ENCODE results near the gene OTUB1.

Gene OTUB1

DNA sequence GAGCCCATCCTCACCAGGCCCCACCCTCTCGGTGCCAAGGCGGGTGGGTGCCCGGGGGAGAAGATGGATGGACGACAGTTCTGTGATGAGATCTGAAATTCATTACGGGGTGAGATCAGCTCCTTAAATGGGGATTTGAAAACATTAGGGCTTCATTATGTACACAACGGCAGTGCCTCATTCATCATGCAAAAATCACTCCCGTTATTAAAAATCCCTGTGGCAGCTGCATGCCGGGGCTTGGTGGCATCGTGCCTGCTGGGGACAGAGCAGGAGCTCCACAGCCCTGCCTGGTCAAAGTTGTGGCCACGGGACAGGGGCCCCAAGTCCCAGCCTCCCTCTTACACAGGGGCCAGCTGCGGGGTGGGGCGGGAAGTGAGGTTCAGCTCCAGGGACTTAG, 20.2 kb downstream of the OTUB1 start:
- DNase-seq (ENCODE audit: low read depth in 2 of 2): no peak

DNA sequence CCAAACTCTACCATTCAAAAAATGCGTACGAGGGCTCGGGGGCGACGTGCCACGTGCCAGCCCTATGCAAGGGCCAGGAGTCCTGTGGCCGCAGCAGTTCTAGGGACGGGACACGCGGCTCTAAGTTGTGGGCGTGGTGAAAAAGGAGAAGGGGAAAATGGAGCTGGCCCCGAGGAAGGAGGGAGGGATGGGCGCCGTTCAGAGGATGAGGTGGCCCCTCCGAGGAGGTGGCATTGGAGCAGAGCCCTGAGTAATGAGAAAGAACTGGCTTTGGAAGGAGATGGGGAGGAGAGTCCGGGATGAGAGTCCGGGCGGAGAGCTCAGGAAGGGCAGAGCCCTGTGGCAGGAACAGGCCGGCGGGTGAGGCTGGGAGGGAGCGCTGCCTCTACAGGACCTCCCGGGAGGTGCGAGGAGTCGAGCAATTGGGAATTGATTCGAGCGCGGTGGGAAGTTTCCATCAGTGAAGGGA, 21.0 kb downstream of the OTUB1 start:
- DNase-seq (ENCODE audit: low read depth in 2 of 2): no peak

DNA sequence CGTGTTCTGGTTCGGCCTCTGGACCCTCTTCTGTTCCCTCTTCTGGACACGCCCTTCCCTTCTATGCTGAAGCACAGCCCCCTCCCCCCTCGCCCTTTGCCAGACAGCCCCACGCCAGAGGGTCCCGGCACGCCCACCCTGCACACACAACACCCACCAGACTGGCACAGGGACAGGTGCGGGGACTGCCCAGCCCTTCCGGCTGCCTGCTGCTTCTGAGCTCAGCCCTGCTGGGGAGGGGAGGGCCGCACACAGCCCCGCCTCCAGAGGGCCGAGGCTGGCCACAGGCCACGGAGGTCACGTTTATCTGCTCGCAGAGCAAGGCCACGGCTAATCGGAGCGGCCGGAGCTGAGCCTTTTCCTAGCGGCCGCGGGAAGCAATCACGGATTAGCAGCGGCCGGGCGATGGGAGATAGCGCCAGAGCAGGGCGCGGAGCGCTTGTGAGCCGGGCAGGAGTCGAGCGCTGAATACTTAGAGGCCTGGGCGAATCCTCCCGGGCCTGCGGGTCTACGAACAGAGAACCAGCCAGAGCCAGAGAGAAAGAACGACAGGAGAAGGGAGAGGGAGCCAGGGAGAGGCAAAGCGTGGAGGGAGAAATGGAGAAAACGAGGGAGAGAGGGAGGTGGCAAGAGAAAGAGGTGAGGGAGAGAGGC, 21.5 kb downstream of the OTUB1 start:
- DNase-seq (ENCODE audit: low read depth in 2 of 2): no peak

DNA sequence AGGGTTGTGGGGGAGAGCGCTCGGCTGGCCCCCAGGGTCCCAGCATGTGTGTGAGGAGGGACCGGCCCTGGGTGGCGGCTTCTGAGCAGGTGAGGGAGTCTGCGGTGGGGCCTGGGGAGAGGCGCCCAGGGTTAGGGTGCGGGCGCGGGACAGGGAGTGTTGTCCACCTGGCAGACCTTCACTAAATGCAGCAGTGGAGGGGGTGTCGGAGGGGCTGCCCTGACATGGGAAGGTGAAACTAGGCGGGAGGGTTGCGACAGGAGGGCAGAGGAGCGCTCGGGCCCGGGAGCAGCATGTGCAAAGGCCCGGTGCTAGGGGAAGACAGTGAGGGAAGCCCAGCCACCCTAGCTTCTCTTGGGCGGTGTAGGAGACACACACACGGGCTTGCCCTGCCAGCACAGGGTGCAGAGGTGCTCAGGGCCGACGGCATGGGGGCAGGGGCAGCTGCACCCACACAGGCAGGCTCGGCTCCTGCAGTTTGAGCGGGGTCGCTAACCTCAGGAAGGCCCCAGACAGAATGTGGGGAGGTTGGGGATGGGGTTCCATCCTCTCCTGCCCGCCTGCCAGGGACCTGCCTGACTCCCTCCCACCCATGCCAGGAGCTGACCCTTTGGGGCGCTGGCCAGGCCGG, 22.2 kb downstream of the OTUB1 start:
- no peak for DNase-seq (ENCODE audit: low read depth in 2 of 2)

DNA sequence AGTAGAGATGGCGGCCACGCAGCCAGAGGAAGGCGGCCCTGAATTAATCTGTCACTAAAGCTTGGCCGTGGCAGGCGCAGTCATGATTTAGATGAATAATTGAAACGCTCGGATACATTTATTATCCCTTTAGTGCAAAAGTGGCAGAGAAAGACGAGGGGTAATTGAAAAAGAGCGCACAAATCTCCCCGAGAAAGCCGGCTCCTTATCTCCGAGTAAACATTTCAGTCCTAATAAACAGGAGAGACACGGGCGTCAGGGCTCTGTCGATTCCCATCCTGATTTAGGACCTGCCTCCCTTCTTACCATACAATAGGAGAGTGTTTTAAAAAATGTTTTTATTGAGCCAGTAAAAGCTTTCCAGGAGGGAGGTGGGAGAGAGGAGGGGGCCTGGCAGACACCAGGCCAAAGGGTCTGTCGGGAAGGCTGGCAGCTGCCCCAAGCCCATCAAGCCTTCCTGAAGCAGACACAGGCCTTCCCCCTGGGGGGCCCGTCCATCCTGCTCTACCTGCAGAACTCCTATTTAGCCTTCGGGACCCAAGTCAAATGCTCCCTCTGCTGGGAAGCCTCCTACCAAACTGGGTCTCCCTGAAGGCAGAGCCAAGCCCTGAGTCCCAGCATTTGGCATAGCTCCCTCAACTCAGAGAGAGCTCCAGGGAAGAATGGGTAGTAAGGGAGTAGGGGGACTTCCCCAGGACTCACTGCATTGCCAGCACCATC, 22.8 kb downstream of the OTUB1 start:
- no peak for DNase-seq (ENCODE audit: low read depth in 2 of 2)

DNA sequence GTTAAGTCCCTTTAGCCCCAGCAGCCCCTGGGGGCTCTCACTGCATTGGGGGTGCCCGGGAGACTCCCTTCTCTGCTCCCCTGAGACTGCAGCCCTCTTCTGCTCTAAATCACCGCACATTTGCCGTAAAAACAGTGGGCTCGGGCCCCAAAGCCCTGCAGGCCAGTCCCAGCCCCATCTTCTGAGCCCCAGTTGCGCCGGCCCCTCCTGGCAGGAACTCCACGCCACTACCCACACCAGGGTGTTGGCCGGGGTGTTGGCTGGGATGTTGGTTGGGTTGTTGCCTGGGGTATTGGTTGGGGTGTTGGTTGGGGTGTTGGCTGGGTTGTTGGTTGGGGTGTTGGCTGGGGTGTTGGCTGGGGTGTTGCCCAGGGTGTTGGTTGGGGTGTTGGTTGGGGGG, 23.5 kb downstream of the OTUB1 start:
- DNase-seq (ENCODE audit: low read depth in 2 of 2): no peak

DNA sequence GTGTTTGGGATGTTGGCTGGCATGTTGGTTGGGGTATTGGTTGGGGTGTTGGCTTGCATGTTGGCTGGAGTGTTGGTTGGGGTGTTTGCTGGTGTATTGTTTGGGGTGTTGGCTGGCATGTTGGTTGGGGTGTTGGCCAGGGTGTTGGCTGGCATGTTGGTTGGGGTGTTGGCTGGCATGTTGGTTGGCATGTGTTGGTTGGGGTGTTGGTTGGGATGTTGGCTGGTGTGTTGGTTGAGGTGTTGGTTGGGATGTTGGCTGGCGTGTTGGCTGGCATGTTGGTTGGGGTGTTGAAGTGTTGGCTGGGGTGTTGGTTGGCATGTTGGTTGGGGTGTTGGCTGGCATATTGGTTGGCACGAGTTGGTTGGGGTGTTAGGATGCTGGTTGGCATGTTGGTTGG, 24.5 kb downstream of the OTUB1 start:
- DNase-seq (ENCODE audit: low read depth in 2 of 2): no peak

DNA sequence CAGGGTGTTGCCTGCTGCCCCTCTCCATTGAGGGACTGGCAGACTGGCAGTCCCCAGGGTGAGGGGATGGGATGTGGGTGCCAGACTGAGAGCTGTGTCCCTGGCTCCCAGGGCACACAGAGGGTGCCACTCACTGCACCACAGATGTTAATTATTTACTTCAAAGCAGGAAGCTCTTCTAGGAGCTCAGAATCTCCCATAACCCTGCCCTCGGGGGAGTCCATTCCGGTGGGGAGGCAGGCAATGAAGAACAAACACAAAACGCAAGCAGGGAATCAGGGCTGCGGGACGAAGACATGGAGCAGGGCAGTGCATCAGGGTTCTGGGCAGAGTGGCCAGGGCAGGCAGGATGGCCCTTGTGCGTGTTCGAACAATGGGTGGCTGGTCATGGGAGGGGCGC, 25.1 kb downstream of the OTUB1 start:
- no peak for DNase-seq (ENCODE audit: low read depth in 2 of 2)

DNA sequence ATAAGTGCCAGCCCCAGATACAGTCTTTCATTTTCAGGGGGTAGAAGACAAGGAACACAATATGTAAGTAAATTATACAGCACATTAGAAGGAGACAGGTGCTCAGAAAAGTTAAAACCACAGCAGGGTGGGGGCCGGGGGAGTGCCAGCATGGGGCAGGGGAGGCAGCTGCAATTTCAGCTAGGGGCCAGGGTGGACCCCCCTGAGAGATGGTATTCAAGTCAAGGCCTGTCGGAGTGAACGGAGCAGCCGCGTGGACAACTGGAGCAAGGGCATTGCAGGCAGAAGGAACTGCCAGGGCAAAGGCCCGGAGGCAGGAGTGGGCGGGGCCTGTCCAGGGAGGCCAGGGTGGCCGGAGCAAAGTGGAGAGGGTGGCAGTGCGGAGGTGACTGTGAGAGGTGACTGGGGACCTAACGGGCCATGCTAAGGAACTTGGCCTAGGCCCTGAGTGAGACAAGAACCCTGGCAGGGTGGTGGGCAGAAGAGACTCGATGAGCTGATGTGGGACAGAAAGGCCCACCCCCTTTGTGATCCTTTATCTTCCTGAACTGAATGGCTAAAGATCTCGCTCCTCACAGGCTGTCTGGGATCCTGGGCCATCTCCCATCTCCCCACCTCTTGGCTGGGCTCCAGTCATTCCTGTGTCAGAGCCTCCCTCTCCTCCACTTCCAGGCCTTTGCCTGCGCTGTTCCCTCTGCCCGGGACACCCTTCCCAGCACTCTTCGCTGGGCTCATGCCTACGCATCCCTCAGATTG, 27.1 kb downstream of the OTUB1 start:
- DNase-seq (ENCODE audit: low read depth in 2 of 2): no peak

DNA sequence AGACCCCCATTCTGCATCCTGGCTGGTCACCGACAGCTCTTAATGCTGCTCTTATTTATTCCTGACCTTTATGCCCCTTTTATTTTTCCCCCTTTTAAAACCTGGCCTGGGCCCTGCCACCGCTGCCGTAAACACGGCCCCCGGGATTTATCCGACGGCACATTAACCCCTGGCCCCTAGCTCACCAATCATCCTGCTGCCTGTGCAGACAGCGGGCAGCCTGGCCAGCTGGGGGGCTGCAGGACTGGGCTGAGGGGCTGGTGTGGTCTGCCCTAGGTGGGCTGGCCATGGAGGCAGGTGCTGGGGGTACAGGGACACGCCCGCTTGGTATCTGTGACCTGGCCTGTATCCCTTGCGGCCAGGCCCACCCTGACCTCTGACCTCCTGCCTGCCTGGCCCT, 28.1 kb downstream of the OTUB1 start:
- no peak for DNase-seq (ENCODE audit: low read depth in 2 of 2)

DNA sequence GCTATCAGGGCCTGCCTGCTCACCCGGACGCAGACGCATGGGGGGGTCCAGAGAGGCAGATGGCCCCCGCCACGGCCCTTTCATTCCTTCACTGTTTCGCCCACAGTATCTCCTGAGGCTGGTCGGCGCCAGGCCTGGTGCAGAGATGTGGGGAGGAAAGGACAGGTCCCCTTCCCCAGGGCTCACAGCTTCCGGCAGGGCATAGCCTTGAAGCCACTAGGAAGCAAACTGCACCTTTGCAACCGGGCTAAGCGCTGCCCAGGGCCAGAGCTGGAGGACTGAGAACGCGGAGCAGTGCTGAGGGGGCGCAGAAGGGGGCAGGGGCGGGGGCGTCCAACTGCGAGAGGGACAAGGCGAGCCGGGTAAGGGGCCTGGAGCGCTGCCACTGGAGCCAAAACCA, 29.3 kb downstream of the OTUB1 start:
- DNase-seq (ENCODE audit: low read depth in 2 of 2): no peak

DNA sequence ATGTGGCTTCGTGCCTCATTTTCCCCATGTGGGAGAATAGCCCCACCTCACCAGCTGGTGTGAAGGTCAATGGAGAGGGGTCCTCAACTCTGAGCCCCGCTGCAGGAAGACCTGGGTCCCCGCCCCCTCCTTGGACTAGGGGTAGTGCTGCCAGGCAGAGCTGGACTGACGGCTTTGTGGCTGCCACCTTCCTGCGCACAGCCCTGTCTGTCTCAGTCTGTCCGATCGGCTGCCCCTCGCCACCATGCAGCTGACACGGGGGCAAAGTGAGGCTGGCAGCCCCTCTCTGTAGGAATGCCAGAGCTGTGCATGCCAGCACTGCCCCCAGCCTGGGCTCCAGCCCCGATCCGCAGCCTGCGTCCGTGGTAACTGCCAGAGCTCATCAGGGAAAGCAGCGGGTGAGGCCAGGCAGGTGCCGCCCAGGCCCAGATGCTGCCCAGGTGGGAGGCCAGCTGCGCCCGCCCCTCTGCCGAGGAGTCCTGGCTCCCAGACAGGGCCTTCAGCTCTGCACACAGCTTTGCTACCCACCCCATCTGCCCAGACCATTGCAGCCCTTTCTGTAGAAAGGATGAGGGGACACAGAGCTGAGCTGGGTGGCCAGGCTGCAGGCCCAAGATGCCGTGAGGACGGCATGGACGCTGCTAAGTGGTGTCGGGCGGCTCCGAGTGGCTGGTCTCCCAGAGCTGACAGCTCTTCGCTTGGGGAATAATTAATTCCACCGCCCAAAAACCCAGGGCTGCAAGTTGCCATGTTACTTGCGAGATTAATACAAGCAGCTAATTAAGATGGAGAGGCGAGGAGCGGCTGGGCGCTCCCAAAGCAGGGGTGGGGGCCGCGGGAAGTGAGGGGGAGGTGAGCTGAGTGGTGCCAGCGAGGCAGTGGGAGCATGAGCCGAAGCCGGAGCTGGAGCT, 30.0 kb downstream of the OTUB1 start:
- DNase-seq (ENCODE audit: low read depth in 2 of 2): no peak

DNA sequence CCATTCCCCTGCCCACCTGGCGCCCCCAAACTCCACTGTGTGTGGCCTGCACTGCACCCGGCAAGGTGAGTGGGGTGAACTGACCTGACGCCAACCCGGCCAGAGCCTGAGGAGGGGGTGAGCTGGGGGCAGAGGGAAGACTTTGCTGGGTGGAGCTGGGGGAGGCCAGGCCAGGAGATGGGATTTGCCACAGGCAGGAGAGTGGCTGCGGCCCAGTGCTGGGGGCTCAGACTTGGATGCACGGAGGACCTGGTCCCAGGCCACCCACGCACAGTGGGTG, 31.6 kb downstream of the OTUB1 start:
- no peak for DNase-seq (ENCODE audit: low read depth in 2 of 2)

DNA sequence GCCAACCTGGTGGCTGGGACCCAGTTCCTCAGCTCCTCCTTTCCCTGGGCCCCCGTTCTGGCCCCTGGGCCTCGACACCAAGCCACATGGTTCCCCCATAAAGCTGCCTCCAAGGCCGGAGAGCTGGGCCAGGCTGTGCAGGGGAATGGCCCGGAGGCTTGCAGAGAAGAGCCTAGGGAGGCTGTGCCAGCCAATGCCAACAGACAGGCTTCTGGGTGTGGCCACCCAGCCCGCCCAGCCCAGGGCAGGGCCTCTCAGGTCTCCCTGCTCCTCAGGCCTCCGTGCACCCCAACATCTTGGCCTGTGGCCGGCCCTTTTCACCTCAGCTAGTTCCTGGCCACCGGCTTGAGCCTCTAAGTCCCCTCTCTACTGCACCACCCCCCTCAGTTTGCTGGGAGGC, 32.1 kb downstream of the OTUB1 start:
- no peak for DNase-seq (ENCODE audit: low read depth in 2 of 2)

DNA sequence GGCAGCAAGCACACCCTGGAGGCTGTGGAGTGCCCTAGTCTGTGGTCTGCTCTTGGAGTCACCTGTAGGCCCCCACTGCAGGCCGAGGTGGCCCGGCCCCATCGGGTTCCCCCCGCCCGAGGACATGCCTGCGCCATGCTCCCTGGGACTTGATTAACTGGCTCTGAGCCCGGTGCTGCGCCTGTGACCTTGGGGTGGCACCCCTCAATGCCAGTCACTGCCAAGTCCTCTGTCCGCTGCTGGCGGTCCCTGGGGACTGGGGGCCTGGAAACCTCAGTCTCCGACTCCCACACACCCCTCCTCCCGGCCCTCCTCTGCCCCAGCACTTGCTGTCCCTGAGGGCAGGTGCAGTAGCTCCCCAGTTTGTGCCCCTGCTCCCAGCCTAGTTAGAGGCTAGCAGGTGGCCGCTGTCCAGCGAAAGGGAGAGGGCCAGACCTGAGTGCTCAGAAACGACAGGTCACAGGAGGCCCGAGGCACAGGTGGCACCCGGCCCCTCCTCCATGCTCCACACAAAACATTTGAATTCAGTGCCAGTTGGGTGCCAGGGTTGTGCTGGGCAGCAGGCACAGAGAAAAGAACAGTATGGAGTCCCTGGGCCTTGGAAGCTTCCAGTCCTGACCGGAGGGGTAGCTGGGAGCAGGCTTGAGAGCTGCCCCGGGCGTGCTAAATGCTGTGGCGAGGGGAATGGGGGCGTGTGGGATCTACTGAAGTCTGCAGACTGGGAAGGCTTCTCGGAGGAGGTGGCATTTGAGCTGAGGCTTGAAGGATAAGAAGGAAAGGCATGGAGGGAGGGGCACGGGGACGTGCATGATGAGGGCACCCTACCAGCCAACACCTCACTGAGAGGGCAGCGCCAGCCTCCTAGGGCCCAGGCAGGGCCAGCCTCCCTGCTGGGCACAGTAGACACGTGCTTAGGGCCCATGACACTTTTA, 33.1 kb downstream of the OTUB1 start:
- DNase-seq (ENCODE audit: low read depth in 2 of 2): no peak

DNA sequence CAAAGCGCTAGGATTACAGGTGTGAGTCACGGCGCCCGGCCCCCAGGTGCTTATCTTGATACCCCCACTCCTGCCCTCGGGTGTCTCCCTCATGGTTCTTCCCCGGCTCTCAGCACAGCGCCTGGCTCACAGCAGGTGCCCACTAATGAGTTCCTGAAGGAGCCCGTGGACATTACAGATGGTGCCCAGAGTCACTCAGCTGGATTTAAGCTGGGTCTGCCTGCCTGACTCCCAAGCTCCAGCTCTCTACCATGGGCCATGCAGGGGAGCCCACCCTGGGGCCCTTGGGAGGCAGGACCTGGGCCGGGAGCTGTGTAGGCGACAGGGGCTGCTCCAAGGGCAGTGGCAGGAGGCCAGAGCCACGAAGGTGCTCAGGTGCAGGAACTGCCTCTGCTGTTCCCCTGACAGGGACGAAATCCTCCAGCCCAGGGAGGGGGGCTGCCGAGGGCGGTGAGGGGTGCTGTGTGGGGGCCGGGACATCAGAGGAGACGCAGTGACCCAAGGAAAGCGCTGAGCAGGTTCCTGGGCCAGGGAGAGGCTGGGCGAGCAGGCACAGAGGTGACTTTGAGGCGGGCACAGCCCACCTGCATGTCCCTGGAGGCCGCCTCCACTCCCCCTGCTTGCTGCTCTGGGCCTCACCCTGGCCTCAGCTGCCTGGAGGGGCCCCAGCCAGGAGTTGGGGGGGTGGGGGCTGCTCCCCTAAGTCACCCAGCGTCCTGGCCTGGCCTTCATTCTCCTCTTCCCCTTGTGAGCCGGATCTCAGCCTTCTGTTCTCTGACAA, 34.9 kb downstream of the OTUB1 start:
- no peak for DNase-seq (ENCODE audit: low read depth in 2 of 2)

DNA sequence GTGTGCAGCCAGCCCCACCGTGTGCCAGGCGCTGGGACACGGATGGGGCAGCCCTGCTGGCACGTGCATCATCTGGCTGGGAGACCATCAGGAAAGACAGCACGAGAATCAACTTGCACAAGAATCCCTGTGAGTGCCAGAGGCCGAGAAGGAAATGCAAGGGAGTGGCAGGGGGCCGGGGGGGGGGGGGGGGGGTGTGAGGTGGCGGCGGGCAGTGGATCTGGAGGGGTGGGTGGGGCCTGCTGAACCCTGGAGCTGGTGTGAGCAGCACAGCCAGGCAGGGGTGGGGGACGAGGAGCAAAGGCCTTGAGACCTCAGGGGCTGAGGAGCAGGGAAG, 35.5 kb downstream of the OTUB1 start:
- DNase-seq (ENCODE audit: low read depth in 2 of 2): no peak

DNA sequence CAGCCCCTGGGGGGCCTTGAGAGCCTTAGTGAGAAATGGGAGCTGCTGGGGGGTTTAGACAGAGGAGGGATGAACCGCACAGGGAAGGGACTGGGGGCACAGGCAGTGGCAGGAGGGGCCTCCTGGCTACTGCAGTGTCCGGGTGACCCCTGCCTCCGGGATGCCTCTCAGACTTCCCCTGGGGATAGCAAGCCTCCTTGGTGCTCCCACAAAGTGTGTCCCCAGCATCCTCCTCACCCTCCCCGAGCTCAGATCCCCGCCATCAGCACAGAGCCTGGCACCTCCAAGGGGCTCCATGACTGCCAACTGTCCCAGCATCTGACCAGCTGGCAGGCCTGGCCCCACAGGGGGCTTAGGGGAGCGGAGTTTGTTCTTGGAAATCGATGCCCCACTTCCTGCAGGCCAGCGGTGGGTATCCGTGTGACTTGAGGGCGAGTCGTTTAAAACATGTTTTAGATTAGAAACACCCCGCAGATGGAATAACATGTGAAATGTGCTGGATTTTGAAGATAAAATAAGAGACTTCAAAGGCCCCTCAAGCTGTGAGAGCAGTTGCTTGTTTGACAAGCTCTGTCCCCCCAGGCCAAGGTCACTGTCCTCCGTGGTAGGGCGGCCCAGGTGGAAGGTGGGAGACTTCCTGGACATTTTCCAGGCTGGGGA, 36.0 kb downstream of the OTUB1 start:
- no peak for DNase-seq (ENCODE audit: low read depth in 2 of 2)
